Measurements from ENCODE around the gene RNF123. TPM values are rescaled to one million over a fixed set of nuclear protein-coding genes. Genes with fewer than 3 reads are reported as not detected.

Gene RNF123
- total RNA-seq (2014; rRNA removed; shearing (Covaris generic)), result 12.0 and 12.3 TPM in 2 replicates

- Histone ChIP-seq H3K36me3 (no peaks in the 10 kb centered on the region), H3K9me3 (replicated peaks) (no peaks in the 10 kb centered on the region), H3K27ac (peak within 1 kb of the TSS; percentile 37), H3K4me3 (peak within 1 kb of the TSS; percentile 99), H3K27me3 (no peaks in the 10 kb centered on the region), H3K4me1 (no peaks in the 10 kb centered on the region)
- peak; percentile 91 to 93 for DNase-seq
Observed at GRCh38 chr3:49689046-49689907, at the start of gene RNF123, which contains the start of gene MST1. RNF123 (plus strand) TSS chr3:49689557; CDS start chr3:49691166, 1,609 bp downstream. MST1 (minus strand) TSS chr3:49689474; CDS start chr3:49688691, 783 bp downstream.

GRCh38 chr3:49641292-49641691, 48.1 kb upstream of the RNF123 start:
- no peaks in the 10 kb centered on the region for H3K27me3 ChIP-seq
- no peak overlapping the region for H3K27ac ChIP-seq
- H3K36me3 ChIP-seq, result no peaks in the 10 kb centered on the region
- no peak overlapping the region for H3K4me3 ChIP-seq
- H3K9me3 ChIP-seq (replicated peaks), result no peaks in the 10 kb centered on the region
- DNase-seq, result no peak
- no peaks in the 10 kb centered on the region for H3K4me1 ChIP-seq

GRCh38 chr3:49641921-49642707, 47.2 kb upstream of the RNF123 start:
- Histone ChIP-seq H3K4me3 (no peak overlapping the region), H3K4me1 (no peaks in the 10 kb centered on the region), H3K9me3 (replicated peaks) (no peaks in the 10 kb centered on the region), H3K27ac (no peak overlapping the region), H3K36me3 (no peaks in the 10 kb centered on the region), H3K27me3 (no peaks in the 10 kb centered on the region)
- no peak for DNase-seq

- Histone ChIP-seq H3K27ac (no peak overlapping the region), H3K9me3 (replicated peaks) (no peaks in the 10 kb centered on the region), H3K4me1 (no peaks in the 10 kb centered on the region), H3K36me3 (no peaks in the 10 kb centered on the region), H3K27me3 (no peaks in the 10 kb centered on the region), H3K4me3 (no peak overlapping the region)
- DNase-seq, result no peak
Observed at GRCh38 chr3:49642708-49643145, 46.6 kb upstream of the RNF123 start.

GRCh38 chr3:49644684-49645083, 44.7 kb upstream of the RNF123 start:
- Histone ChIP-seq H3K27me3 (no peaks in the 10 kb centered on the region), H3K4me1 (no peaks in the 10 kb centered on the region)

GRCh38 chr3:49646236-49646635, 43.1 kb upstream of the RNF123 start:
- Histone ChIP-seq H3K36me3 (no peaks in the 10 kb centered on the region), H3K4me3 (no peak overlapping the region)
- DNase-seq, result no peak

More at GRCh38 chr3:49644684-49645083, 44.7 kb upstream of the RNF123 start:
- no peak for DNase-seq
- no peaks in the 10 kb centered on the region for H3K9me3 ChIP-seq (replicated peaks)
- H3K27ac ChIP-seq, result no peak overlapping the region
- H3K4me3 ChIP-seq, result no peak overlapping the region
- no peaks in the 10 kb centered on the region for H3K36me3 ChIP-seq

DNA sequence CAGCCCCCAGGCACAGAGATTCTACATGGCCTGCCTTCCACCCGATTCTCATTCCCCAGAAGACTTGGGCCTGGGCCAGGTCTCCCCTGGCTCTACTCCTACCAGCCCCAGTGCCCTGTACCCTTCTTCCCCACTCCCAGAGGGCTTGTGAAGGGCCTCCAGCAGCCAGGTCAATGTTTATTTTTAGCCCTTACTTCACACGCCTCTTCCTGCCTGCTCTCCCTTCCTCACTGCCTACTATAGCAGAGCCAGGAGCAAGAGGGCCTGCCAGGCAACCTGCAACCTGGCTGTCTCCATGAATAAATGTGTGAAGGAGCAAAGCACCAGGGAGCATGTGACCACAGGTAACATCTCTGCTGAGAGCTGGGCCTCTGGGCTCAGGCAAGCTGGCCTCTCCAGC, 41.6 kb upstream of the RNF123 start:
- no peaks in the 10 kb centered on the region for H3K4me1 ChIP-seq
- no peak overlapping the region for H3K27ac ChIP-seq
- no peak for DNase-seq
- H3K9me3 ChIP-seq (replicated peaks), result no peaks in the 10 kb centered on the region
- H3K4me3 ChIP-seq, result no peak overlapping the region
- H3K36me3 ChIP-seq, result no peaks in the 10 kb centered on the region
- no peaks in the 10 kb centered on the region for H3K27me3 ChIP-seq

More at GRCh38 chr3:49646236-49646635, 43.1 kb upstream of the RNF123 start:
- Histone ChIP-seq H3K27ac (no peak overlapping the region), H3K9me3 (replicated peaks) (no peaks in the 10 kb centered on the region), H3K27me3 (no peaks in the 10 kb centered on the region), H3K4me1 (no peaks in the 10 kb centered on the region)

DNA sequence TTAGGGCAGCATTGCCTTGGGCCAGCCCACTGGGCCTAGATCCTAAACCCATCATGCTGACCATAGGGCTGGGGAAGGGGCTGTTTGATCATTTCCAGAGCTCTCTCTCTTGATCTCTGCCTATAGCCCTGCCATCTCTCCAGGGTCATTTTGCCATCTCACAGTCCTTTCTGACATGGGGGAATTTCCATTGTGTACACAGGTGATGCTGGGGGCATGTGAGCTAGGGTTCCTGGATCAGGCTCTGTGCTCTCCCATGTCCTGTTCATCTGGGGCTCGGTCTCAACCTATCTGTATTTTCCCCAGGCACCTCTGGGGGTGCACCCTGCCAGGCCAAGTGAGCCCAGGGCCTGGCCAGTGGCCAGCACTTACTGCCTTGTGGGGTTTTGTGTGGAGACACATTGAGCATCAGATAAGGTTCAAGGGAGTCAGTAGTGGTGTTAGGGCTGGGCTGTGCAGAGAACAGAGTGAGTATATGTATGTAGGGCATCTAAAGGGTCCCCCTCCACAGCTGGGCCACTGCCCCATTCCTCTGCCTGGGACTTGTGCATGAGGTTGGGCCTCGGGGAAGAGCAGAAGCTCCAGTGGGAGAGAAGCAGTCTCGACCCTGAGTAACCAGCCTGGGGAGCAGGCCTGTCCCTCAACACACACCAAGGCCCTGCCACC, 40.9 kb upstream of the RNF123 start:
- no peak for DNase-seq
- H3K4me3 ChIP-seq, result no peak overlapping the region
- no peaks in the 10 kb centered on the region for H3K9me3 ChIP-seq (replicated peaks)
- H3K36me3 ChIP-seq, result no peaks in the 10 kb centered on the region
- H3K4me1 ChIP-seq, result no peaks in the 10 kb centered on the region
- H3K27me3 ChIP-seq, result no peaks in the 10 kb centered on the region
- no peak overlapping the region for H3K27ac ChIP-seq

- Histone ChIP-seq H3K4me3 (no peak overlapping the region), H3K4me1 (no peaks in the 10 kb centered on the region), H3K27me3 (no peaks in the 10 kb centered on the region), H3K27ac (no peak overlapping the region), H3K9me3 (replicated peaks) (no peaks in the 10 kb centered on the region), H3K36me3 (no peaks in the 10 kb centered on the region)
- DNase-seq, result no peak
Observed at GRCh38 chr3:49649576-49649975, 39.8 kb upstream of the RNF123 start.

DNA sequence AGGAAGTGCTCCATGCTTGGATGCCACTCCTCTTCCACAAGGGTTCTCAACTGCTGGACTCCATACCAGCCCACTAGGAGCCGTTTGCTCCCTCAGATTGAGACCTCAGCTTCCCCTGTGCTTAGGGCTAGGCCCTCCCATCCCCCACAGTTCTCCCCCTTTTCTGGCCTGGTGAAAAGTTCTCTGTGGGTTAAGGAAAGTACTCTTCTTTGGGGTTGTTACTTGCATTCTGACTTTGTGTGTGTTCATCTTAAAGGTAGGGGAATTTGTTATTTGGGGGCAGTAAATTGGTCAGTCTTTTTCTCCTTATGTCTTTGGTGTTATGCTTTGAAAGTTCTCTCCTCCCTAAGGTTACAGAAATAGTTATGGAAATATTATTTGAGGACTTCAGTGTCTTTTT, 39.2 kb upstream of the RNF123 start:
- Histone ChIP-seq H3K27ac (no peak overlapping the region), H3K9me3 (replicated peaks) (no peaks in the 10 kb centered on the region), H3K27me3 (no peaks in the 10 kb centered on the region), H3K4me3 (no peak overlapping the region), H3K36me3 (no peaks in the 10 kb centered on the region), H3K4me1 (no peaks in the 10 kb centered on the region)
- DNase-seq, result no peak

GRCh38 chr3:49650637-49651036, 38.7 kb upstream of the RNF123 start:
- H3K27me3 ChIP-seq, result no peaks in the 10 kb centered on the region
- H3K4me1 ChIP-seq, result no peaks in the 10 kb centered on the region
- no peak overlapping the region for H3K4me3 ChIP-seq
- no peak for DNase-seq
- no peaks in the 10 kb centered on the region for H3K36me3 ChIP-seq
- no peaks in the 10 kb centered on the region for H3K9me3 ChIP-seq (replicated peaks)
- no peak overlapping the region for H3K27ac ChIP-seq

GRCh38 chr3:49652218-49652902, 37.0 kb upstream of the RNF123 start:
- Histone ChIP-seq H3K36me3 (no peaks in the 10 kb centered on the region), H3K27me3 (no peaks in the 10 kb centered on the region), H3K4me1 (no peaks in the 10 kb centered on the region; the same call in 1 of the 2 replicates), H3K27ac (no peak overlapping the region), H3K4me3 (no peak overlapping the region), H3K9me3 (replicated peaks) (no peaks in the 10 kb centered on the region)
- no peak for DNase-seq

DNA sequence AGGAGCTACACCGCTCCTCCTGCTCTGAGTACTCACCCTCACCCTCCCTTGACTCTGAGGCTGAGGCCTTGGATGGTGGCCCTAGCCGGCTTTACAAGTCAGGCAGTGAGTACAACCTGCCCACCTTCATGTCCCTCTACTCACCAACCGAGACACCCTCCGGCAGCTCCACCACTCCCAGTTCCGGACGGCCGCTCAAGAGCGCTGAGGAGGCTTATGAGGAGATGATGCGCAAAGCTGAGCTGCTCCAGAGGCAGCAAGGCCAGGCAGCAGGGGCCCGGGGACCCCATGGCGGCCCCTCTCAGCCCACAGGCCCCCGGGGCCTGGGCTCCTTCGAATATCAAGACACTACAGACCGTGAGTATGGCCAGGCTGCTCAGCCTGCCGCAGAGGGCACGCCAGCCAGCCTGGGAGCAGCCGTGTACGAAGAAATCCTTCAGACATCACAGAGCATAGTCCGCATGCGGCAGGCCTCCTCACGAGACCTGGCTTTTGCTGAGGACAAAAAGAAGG, 36.4 kb upstream of the RNF123 start:
- Histone ChIP-seq H3K27ac (no peak overlapping the region), H3K4me1 (no peaks in the 10 kb centered on the region; the same call in 1 of the 2 replicates)

GRCh38 chr3:49653621-49654020, 35.7 kb upstream of the RNF123 start:
- no peak for DNase-seq
- no peaks in the 10 kb centered on the region for H3K9me3 ChIP-seq (replicated peaks)
- H3K36me3 ChIP-seq, result no peaks in the 10 kb centered on the region
- no peaks in the 10 kb centered on the region for H3K27me3 ChIP-seq
- no peaks in the 10 kb centered on the region; the same call in 1 of the 2 replicates for H3K4me1 ChIP-seq
- H3K27ac ChIP-seq, result no peak overlapping the region
- H3K4me3 ChIP-seq, result no peak overlapping the region

More for the DNA sequence above, 36.4 kb upstream of the RNF123 start:
- Histone ChIP-seq H3K4me3 (no peak overlapping the region), H3K9me3 (replicated peaks) (no peaks in the 10 kb centered on the region), H3K36me3 (no peaks in the 10 kb centered on the region), H3K27me3 (no peaks in the 10 kb centered on the region)
- DNase-seq, result no peak
